H1 (cell line): ENCODE measurements around the gene PSORS1C1.

Experiments used
- ATF3 ChIP-seq: IDR thresholded peaks from 2 replicates; pipeline ENCODE4 v1.6.1; 2011; ENCODE audit warnings: low read depth, mild to moderate bottlenecking, low read length; ENCODE audit not compliant: insufficient read depth
- BCL11A ChIP-seq, 2 experiments: IDR thresholded peaks; one replicate each; pipeline ENCODE4 v1.6.1; 2011; ENCODE audit warnings: low read depth in 2 of 2, low read length in 2 of 2, mild to moderate bottlenecking in 2 of 2
- SIN3A ChIP-seq, 2 experiments: IDR thresholded peaks in 1 of 2; conservative IDR thresholded peaks in 1 of 2; 2 replicates each; pipeline ENCODE4 v1.6.1; 2011 to 2012; ENCODE audit warnings: low read length in 2 of 2, improper control_type of control experiment in 1 of 2, low read depth in 1 of 2, mild to moderate bottlenecking in 1 of 2
- SP1 ChIP-seq: IDR thresholded peaks from 2 replicates; pipeline ENCODE4 v1.6.1; 2011; ENCODE audit warnings: low read depth, low read length

GRCh38 chr6:31083742-31084354 is 30.8 kb upstream of the PSORS1C1 start:
- no peak for TF ChIP-seq ATF3
- no peak for TF ChIP-seq SIN3A (conservative IDR thresholded peaks at IDR 0.05 in 1 of 2, IDR thresholded peaks at IDR 0.05 in 1 of 2; ENCODE audit: low read depth in 1 of 2, low read length in 2 of 2)
- no peak for TF ChIP-seq BCL11A (IDR thresholded peaks at IDR 0.05; ENCODE audit: low read depth in 2 of 2, low read length in 2 of 2)
- no peak for TF ChIP-seq SP1
